HG03159 (cell line): Measurements from ENCODE around the gene LTC4S.
A peak's percentile ranks its signal among the peaks of the same experiment; 100 is the strongest.
"Not testable (repeated sequence)": the region's sequence is repeated elsewhere in the genome, so short reads cannot be mapped to it uniquely, and the experiment has no call there.

Source experiments
- ATAC-seq: cut with Tn5 transposase; IDR thresholded peaks from one replicate; pipeline ENCODE4 v1.9.1; 2021; ENCODE audit warnings: mild to moderate bottlenecking, moderate library complexity; ENCODE audit not compliant: unreplicated experiment

Gene LTC4S

GRCh38 chr5:179793468-179794139, at the start of gene LTC4S:
Gene LTC4S (plus strand): TSS chr5:179793986. CDS start chr5:179794081, 95 bp downstream.
- ATAC-seq = no peak

GRCh38 chr5:179744106-179744505, 49.7 kb upstream of the LTC4S start:
- ATAC-seq = not testable (repeated sequence)

- no peak for ATAC-seq
Measured at GRCh38 chr5:179746872-179747271, 46.9 kb upstream of the LTC4S start.

GRCh38 chr5:179747811-179748210, 46.0 kb upstream of the LTC4S start:
- ATAC-seq = no peak

- no peak for ATAC-seq
Measured at GRCh38 chr5:179749857-179750508, 43.8 kb upstream of the LTC4S start.

- no peak for ATAC-seq
Measured at GRCh38 chr5:179753971-179754370, 39.8 kb upstream of the LTC4S start.

GRCh38 chr5:179755022-179755421, 38.8 kb upstream of the LTC4S start:
- ATAC-seq = no peak

- ATAC-seq = no peak
Measured at GRCh38 chr5:179758955-179759354, 34.8 kb upstream of the LTC4S start.

GRCh38 chr5:179759581-179760551, 33.9 kb upstream of the LTC4S start:
- ATAC-seq = no peak

GRCh38 chr5:179762079-179762780, 31.6 kb upstream of the LTC4S start:
- no peak for ATAC-seq

- ATAC-seq = no peak
Measured at GRCh38 chr5:179762781-179763176, 31.0 kb upstream of the LTC4S start.

- peak; percentile 61 for ATAC-seq
Measured at GRCh38 chr5:179763215-179763945, 30.4 kb upstream of the LTC4S start.

GRCh38 chr5:179764056-179764455, 29.7 kb upstream of the LTC4S start:
- ATAC-seq = no peak

GRCh38 chr5:179765400-179765799, 28.4 kb upstream of the LTC4S start:
- no peak for ATAC-seq

GRCh38 chr5:179766021-179766725, 27.6 kb upstream of the LTC4S start:
- no peak for ATAC-seq

- no peak for ATAC-seq
Measured at GRCh38 chr5:179766726-179767455, 26.9 kb upstream of the LTC4S start.

GRCh38 chr5:179767496-179768100, 26.2 kb upstream of the LTC4S start:
- no peak for ATAC-seq

- no peak for ATAC-seq
Measured at GRCh38 chr5:179768326-179769085, 25.3 kb upstream of the LTC4S start.
